ENCODE measurements around the gene CTSD.

The CTSD gene

GRCh38 chr11:1768141-1768469 lies 4.4 kb upstream of the CTSD start:
- no peak for DNase-seq

GRCh38 chr11:1767399-1768140 lies 3.8 kb upstream of the CTSD start:
- DNase-seq = no peak

DNA sequence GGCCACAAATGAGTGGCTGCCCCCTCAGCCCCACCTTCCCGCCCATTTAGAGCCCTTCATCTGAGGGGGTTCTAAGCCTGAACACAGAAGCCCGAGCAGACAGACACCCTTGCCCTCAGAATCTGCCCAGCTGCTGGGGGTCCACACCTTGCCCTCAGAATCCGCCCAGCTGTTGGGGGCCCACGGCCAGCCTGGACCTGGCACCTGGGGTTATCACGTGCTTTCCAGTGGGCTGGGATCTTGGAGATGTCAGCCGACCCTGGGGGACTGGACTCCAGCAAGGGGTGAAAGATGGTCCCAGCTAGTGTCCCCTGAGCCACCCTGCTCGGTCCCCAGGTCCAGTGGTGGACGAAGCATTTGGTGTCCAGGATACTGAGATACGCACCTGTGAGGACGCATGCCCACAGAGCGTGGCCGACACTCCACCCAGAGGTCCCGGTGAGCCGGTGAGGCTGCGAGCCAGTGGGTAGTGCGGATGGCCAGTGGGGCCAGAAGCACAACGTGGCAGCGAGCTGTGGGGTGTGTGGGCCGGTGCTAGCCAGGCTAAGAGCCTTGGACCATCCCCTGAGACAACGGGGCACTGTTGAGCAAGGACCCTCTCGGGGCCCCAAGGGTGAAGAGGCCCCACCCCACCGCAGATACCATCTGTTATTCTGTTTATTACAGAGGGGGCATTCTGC lies 3.1 kb upstream of the CTSD start:
- no peak for DNase-seq

DNA sequence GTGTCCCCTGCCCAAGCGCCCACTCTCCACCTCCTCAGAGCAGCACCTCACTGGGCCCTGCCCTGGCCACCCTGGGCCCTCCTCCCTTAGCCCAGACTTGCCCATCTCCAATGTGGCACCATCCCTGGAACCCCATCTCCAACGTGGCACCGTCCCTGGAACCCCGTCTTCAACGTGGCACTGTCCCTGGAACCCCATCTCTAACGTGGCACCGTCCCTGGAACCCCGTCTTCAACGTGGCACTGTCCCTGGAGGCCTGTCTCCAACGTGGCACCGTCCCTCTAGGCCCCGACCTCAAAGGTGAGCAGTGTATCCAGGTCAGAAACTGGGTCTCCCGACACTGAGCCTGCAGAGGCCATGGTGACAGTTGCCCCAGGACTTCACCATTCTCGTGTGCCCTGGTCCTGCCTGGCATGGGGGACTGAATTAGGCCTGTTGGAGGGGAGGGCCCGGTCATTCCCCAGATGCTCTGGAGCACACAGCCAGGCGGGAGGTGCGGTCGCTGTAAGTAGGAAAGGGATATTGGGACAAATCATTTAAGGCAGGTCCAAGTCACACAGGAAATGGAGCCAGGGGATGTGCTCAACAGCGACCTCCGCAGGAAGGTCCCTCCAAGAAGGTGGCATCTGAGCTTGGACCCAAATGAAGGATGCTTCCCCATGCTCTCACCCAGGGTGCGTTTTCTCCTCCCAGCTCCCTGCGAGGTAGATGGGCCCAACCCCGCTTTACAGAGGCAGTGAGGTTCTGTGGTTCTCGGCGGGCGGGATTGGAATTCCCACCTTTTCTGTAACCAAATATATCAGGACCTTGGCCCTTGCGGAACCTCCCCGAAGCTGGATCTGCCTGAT lies 2.4 kb upstream of the CTSD start:
- DNase-seq = no peak

DNA sequence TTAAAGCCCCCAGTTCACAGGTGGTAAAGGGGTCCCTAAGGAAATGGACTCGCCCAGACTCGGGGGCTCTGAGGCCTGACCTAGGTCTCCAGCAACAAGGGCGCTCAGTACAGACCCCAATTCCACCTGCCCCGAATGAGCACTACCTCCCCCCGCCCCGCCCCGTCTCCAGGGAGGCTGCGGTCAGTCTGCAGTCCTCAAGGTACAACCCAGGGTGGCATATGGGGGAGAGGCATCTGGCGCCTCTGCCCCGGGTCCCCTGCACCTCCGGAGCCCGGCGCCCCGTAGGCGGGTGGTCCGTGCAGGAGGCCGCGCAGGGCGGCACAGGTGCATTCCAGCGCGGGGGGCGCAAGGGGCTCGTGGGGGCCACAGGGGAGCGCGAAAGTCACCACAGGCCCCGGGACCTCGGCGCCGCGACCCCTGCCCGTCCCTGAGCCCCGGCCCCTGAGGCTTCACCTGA lies 361 bp downstream of the CTSD start:
- DNase-seq = no peak

DNA sequence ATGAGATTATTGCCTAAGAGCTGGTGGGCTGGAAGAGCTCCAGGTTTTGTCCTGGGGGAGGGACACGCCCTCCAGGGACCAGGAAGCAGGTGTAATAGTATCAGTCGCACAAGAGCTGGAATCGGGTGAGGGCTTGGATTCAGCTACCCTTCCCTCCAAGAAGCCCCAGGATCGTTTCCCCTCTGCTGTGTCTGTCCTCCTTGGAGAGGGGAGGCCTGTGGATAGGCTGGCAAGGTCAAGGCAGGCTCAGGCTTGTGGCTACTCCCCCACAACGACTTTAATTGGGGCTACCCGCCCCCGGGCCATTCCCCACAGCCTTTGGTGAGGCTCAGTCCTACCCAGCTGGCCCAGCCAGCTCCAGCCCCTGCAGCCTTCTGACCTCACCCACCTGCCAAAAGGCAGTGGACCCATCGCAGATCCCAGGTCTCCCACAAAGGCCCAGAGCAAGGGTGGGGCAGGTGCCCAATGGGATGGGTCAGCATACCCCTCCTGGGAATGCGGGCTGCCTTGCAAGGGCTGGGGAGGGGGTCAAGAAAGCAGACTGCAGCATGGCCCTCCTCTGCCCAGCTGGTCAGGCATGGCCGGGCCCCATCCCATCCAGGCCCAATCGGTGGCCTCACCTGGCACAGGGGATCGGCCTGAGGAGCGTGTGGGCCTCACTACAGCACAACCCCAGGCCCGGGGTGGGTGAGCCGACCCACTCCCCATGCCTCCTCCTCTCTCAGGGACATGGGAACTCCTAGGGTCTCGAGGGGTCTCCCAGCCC lies 1.0 kb downstream of the CTSD start:
- no peak for DNase-seq

- DNase-seq = no peak
Observed at GRCh38 chr11:1761857-1762536, 1.7 kb downstream of the CTSD start.

DNA sequence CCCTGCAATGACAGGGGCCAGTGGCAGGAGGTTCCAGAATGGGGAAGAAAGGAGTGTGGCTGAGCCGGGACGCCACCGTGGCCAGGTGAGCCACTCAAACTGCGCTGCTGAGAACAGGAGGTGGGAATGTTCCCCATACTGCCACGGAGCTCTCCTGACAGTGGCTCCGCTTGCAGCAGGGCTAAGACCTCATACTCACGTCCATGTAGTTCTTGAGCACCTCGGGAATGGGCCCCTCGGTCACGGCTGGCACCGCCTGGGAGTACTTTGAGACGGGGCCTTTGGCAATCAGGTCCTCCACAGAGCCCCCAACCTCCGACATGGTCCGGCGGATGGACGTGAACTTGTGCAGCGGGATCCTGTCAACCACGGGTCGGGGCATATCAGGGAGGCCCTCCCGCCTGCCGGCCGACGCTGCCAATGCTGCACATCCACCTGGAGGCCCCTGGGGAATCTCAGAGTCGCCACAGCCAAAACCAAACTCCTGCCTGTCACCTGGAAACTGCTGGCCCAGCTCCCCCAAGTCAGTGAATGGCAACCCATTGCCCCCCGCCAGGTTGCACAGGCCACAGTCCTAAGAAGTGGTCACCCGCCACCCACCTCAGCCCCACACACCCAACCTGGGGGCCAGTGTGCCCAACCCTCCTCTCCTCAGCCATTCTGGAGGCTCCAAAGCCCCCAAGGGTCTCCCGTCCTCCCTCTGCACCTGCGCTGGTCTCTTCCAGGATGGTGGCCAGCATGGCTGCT lies 2.4 kb downstream of the CTSD start:
- no peak for DNase-seq

DNA sequence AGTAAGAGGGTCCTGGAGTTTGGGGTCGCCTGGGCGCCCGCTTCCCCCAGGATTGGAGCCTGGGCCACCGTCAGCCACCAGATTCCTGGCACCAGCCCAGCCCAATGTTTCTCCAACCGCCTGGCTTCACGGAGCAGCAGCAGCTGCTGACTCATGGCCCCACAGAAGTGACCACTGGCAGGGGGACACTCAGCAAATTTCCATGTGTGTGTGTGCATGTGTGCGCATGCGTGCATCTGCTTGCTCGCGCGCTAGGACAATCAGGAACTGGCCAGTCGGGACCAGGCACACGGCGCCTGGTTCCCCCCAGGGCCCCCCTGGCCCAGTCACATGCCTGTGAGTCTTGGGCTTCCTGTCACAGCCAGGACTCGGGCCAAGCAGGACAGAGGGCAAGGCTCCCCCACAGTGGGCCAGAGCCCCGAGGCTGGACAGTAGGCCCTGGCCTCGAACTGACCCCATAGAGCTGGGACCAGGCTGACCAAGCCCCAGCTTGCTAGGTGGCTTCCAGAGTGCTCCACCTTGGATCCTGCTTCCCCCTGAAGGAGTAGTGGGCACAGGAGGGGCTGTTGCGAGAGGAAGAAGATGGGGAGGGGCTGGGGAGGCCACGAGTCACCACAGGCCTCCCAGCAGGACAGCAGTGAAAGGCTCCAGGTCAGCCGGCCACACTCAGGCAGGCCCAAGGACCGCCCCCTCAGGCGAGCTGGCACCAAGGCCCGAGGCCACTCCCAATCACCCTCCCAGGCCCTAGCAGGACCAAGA lies 3.2 kb downstream of the CTSD start:
- no peak for DNase-seq

DNA sequence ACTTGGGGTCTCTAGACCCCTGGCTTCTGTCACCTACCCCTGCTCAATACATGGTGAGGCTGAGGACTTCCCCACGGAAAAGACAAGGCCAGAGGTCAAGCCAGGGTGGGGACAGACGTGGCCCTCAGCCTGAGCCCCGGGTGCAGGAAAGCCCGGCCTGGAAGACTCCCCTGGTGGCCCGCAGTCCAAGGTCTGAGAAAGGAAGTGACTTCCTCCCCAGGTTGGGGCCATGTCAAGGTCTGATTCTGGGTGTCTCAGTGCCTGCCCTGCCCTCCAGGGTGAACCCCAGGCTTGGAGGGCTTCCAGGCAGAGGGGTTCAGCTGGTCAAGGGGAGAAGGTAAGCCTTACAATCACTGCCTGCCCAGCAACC lies 3.9 kb downstream of the CTSD start:
- no peak for DNase-seq

GRCh38 chr11:1759151-1759850 lies 4.4 kb downstream of the CTSD start:
- no peak for DNase-seq

DNA sequence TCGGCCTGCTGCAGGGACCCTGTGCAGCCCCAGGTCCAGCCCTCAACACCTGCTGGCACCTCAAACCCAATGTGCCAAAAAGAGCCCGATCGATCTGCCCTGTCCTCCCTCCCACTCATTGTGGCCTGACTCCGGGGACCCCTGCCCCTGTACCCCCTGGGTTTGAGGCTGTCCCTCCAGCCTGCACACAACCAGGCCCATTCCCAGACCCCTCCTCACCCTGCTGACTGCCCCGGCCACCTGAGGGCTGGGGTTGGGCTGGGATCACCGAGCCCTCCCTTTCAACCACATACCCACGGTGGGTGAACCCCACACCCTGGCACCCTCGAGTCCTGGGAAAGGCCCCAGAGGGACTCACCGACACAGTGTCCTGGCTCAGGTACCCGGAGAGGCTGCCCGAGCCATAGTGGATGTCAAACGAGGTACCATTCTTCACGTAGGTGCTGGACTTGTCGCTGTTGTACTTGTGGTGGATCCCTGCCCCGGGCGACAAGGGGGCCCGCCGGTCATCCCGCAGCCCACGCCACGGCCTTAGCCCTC lies 5.0 kb downstream of the CTSD start:
- no peak for DNase-seq

DNA sequence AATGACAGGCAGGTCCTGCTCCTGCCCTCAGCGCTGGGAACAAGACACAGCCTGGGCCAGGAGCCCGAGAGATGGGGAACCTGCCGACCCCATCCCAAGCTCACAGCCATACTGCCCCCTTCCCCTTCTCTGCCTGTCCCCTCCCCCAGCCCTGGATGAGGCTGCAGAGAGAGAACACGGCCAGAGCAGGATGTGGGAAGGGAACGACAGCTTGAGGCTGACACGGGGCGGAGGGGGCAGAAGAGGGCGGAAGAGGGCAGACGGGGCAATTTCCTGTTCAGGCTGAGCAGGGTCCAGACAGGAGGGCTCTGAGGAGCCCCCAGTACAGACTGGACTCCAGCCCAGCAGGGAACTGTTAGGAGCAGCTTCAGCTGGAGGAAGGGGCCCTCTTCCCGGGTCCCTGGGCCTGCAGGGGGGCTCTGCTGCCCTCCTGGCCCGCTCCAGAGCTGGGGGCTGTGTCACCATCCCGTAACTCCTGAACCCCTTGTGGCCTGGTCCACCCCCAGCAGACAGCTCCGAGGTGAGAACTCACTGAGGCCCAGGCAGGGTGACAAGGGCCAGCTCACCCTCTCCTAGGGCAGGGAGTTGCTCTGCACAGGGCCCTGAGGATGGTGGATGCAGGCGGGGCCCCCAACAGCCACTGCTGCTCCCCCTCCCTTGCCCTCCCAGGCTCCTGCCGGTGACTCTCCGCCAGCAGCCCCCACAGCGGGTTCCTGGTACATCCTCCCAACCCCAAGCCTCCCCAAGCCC lies 5.7 kb downstream of the CTSD start:
- DNase-seq = no peak

DNA sequence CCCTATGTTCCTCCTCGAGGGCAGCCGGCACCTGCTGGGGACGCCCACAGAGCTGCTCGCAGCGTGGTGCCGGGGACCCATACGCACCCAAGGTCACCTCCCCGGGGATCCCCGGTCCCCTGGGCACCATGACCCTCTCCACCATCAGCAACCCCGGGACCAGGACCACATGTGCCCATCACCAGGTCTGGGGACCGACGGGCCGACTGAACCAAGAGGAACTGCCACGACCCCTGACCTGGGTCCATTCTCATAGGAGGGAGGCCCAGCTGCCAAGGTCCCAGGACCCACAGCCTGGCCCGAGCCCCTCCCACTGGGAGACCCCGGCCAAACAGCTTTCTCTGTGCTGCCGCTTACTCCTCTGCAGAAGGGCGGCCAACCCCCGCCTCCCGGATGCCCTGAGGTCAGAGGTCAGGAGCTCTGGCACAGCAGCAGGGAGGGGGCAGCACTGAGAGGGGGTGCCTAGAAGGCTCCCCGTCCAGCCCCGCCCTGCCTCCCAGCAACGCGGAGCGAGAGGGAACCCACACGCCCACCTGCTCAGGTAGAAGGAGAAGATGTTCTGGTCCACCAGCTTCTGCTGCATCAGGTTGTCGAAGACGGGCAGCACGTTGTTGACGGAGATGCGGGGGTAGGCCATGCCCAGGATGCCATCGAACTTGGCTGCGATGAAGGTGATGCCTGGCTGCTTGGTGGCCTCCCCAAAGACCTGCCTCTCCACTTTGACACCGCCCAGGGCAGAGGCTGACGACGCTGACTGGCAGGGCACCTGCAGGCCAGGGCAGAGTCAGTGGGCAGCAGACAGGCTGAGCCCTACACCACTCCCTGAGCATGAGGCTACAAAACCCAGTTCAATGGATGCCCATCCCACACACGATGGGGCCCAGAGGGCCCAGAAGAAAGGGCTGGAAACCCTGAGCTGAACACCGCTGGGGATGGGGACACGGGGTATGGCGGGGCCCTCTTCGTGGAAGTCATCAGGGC lies 6.6 kb downstream of the CTSD start:
- DNase-seq = no peak

DNA sequence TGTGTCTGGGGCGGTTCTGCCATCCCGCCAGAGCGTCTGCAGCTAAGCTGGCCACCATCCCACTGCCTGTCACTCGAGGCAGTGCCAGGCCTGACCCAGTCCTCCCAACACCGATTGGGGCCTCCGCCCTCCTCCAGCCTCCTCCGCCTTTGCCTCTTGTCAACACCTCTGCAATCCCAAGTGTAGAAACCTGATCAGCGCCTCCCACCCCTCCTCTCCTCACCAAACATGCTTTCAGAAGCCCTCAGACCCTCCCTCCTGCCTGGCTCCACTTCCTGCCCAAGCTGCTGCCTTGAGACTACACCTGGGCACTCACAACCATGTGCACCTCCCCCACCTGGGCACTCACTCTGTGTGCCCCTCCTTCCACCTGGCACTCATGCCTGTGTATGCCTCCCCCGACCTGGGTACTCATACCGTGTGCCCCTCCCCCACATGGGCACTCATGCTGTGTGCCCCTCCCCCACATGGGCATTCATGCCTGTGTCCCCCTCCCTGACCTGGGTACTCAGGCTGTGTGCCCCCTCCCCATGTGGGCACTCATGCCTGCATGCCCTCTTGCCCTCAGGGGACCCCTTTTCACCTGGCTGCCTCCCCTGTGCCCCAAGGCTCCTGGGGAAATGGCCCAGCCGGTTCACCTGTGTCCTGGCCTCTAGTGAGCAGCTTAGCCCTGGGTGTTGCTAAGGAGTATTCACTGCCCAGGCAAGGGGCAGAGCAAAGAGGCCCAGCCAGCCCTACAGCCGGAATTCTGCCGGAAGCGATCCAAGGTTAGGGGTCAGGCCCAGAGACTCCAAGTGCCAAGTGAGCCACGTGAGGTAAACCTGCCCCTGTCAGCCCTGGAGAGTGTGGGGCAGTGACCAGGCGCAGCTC lies 7.8 kb downstream of the CTSD start:
- no peak for DNase-seq

DNA sequence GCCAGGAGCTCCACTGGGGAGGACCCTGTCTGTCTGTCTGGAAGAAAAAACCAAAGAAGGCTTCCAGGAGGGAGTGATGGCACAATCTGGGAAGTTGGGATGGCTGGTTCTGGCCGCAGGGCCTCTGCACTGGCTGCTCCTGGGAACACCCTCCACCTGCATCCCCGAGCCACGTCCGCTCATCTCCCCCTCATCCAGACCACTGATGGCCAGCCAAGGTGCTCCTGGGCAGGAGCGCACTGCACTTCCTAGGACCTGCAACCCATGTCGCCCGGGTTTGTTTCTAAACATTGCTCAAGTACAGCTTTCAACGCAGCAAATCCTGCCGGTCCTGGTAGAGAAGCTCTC lies 8.4 kb downstream of the CTSD start:
- no peak for DNase-seq

Measured in NCI-H345 (cell line).